ENCODE results near the gene E2F8. TPM values are rescaled to one million over a fixed set of nuclear protein-coding genes. Genes with fewer than 3 reads are reported as not detected.

The E2F8 gene
- total RNA-seq, 3 donors from 2014 or later, result 1.7 to 10.4 (median 5.1) TPM

GRCh38 chr11:19226378-19227195 is 14.2 kb downstream of the E2F8 start:
- no peak for ATAC-seq
- intact Hi-C loops (cut with DNase I, micrococcal nuclease), result no loop called here

DNA sequence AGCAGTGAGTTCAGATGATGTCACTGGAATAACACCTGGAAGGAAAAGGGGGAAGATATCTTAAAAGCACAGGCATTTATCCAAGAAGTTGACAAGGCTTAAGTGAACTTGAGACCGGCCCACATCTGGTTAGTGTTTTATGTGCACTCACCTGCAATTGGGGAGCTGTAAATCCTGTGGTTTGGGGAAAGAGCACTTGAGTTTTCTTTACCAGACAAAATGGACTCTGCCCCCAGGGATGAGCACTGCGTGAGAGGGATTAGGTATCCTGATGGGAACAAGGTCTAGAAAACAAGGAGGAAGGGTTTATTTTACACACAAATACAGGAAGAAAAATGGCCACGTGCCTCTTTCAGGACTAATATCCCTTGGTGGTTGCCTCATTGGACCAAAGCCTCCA is 15.2 kb downstream of the E2F8 start:
- DNase-seq (peak in 1 of 3 donors; percentile 47), ATAC-seq (peak; percentile 88)
- intact Hi-C loops (cut with DNase I, micrococcal nuclease), result no loop called here
- Histone ChIP-seq H3K36me3 (ENCODE audit: low read depth) (no peaks in the 10 kb centered on the region), H3K9me3 (no peaks in the 10 kb centered on the region), H3K4me1 (ENCODE audit: low read depth) (no peaks in the 10 kb centered on the region), H3K4me3 (no peak overlapping the region)
- no peak for TF ChIP-seq CTCF (IDR thresholded peaks at IDR 0.05)

More at GRCh38 chr11:19226378-19227195, 14.2 kb downstream of the E2F8 start:
- H3K4me1 ChIP-seq (ENCODE audit: low read depth), result no peaks in the 10 kb centered on the region
- DNase-seq, result no peak
- no peaks in the 10 kb centered on the region for H3K36me3 ChIP-seq (ENCODE audit: low read depth)
- H3K9me3 ChIP-seq, result no peaks in the 10 kb centered on the region
- H3K4me3 ChIP-seq, result no peak overlapping the region
- TF ChIP-seq CTCF (IDR thresholded peaks at IDR 0.05), result no peak

- intact Hi-C loops (cut with DNase I, micrococcal nuclease), result no loop called here
- ATAC-seq (peak; percentile 37), DNase-seq (peak in 1 of 3 donors; percentile 36)
- TF ChIP-seq CTCF (IDR thresholded peaks at IDR 0.05), result no peak
- Histone ChIP-seq H3K4me3 (no peak overlapping the region), H3K4me1 (ENCODE audit: low read depth) (no peaks in the 10 kb centered on the region), H3K36me3 (ENCODE audit: low read depth) (no peaks in the 10 kb centered on the region), H3K9me3 (no peaks in the 10 kb centered on the region)
Measured at GRCh38 chr11:19225123-19225522, 15.6 kb downstream of the E2F8 start.

GRCh38 chr11:19220903-19221724 is 19.6 kb downstream of the E2F8 start:
- no peaks in the 10 kb centered on the region for H3K4me1 ChIP-seq (ENCODE audit: low read depth)
- intact Hi-C loops (cut with DNase I, micrococcal nuclease), result no loop called here
- no peak for ATAC-seq
- H3K9me3 ChIP-seq, result no peaks in the 10 kb centered on the region
- DNase-seq, result no peak
- no peaks in the 10 kb centered on the region for H3K36me3 ChIP-seq (ENCODE audit: low read depth)
- no peak for TF ChIP-seq CTCF (IDR thresholded peaks at IDR 0.05)
- no peak overlapping the region for H3K4me3 ChIP-seq

DNA sequence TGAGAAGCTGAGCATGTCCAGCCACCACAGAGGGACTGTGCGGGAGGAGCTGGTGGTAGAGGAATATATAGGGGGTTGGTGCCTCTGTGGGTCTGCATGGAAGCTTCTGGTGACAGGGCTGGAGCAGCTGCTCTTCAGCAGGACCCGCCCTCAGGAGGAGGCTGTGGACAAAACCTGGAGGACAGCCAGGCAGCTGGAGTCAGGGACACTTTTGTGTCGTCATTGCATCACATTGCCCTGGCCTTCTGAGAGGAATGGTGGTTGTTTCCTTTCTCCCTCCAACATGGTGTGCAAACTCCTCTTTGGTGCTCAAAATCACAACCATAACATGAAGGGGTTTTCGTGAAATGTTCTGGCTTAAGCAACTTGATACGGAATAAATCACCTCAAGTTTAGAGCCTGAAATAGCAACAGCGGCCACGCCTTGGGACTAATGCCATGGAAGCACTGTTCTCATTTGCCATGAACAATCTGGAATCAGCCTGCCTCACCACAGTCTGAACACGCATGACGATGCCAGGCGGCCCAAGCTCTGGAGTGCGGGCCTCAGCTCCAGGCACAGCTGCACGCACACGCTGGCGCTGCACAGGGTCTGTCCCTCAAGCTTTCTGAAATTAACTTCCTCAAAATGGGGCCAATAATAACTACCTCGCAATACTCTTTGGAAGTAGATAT is 21.8 kb downstream of the E2F8 start:
- Histone ChIP-seq H3K4me3 (no peak overlapping the region), H3K4me1 (ENCODE audit: low read depth) (no peaks in the 10 kb centered on the region), H3K36me3 (ENCODE audit: low read depth) (no peaks in the 10 kb centered on the region), H3K9me3 (no peaks in the 10 kb centered on the region)
- intact Hi-C loops (cut with DNase I, micrococcal nuclease), result no loop called here
- TF ChIP-seq CTCF (IDR thresholded peaks at IDR 0.05), result no peak
- peak; percentile 19 for ATAC-seq
- peak in 2 of 3 donors; percentile 17 to 38 for DNase-seq

Measured in mucosa of descending colon (tissue), 3 donors.